Neural progenitor cell (in vitro differentiated cells): ENCODE data around the gene TRPC4AP.

Experiments used
- CTCF ChIP-seq: fragments of 200-600 bp; sonication (generic); IDR thresholded peaks from 2 replicates; pipeline ENCODE4 v1.5.1; 2017; ENCODE audit warnings: antibody characterized with exemption, mild to moderate bottlenecking
- EZH2 ChIP-seq: fragments of 200-600 bp; sonication (generic); IDR thresholded peaks from 2 replicates; pipeline ENCODE4 v1.6.1; 2017; ENCODE audit warnings: antibody characterized with exemption, mild to moderate bottlenecking, moderate library complexity

GRCh38 chr20:35018590-35019371, 73.8 kb downstream of the TRPC4AP start:
- TF ChIP-seq CTCF (no peak), EZH2 (no peak)
